Activated CD4-positive, alpha-beta T cell treated with anti-CD3 and anti-CD28 coated beads for 48 hours (primary cell): ENCODE measurements around the gene SRR.
"Not testable (repeated sequence)": the region's sequence is repeated elsewhere in the genome, so short reads cannot be mapped to it uniquely, and the experiment has no call there.

Experiments
- DNase-seq: peaks from one replicate; pipeline ENCODE4 v3.0.0-alpha.2; 2020

Gene SRR

GRCh38 chr17:2303204-2304188 lies at the start of gene SRR, which contains the start of gene SMG6:
Gene SRR, plus strand, starts transcription at chr17:2303950. Its CDS starts 11,611 bp downstream, at chr17:2315561.
Gene SMG6, minus strand, starts transcription at chr17:2303785. Its CDS starts 65 bp downstream, at chr17:2303720.
- DNase-seq = peak; percentile 96

GRCh38 chr17:2258830-2259229 lies 44.9 kb upstream of the SRR start:
- not testable (repeated sequence) for DNase-seq

GRCh38 chr17:2259769-2260536 lies 43.8 kb upstream of the SRR start:
- peak; percentile 87 for DNase-seq

DNA sequence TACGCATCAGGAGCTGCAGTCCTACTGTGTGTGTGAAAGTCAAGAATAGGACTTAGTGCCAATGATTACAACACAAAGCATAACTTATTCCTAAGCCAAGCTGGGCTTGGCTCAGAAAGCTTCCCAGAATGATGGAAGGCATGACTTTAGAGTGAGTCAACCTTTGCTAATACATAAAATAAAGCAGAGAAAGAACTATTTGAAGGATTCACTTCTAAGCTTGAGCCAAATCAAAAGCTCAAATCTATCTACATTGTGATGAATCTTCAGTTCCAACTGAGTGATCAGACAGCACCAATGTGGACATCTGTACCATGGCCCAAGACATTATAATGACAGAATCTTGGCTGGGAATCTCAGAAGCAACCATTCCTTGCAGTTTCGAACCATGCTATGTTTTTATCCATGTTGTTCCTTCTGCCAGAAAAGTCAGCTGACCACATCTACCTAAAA lies 41.6 kb upstream of the SRR start:
- no peak for DNase-seq

DNA sequence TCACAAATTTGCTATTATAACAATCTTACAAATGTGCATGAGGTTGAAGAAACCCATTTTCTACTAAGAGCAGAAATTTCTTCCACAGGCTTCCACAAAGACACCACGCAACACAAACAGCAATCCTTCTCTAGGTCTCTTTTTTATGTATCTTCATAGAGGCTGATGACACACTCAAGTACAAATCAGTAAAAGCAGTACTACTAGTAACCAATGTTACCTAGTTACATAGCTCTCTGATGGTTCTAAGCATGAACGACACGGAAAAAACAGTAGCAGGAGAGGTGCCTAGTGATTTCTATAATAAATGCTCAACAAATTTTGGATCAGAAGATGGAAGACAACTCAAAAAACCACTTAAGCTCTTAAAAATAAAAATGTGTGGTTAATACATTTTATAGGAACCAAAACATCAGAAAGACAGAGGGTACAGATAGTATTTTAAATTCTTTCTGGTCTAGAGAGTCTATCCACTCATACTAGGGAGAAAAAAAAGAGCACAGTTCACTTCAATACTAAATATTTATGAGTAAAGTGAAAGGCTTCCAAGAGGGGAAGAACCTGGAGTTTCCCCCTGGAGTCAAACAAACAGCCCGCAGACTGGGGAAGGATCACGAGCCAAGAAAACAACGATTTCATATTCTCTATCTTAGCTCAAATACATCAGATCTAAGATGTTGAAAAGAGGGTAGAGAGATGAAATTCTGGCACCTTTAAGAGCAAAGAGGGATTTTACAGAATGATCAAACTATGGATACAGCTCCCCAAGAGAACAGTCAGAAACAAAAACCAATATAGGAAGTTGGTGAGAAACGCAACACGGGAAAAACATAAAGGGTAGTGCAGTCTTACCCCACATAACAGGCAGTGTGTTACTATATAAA lies 40.3 kb upstream of the SRR start:
- DNase-seq = no peak

GRCh38 chr17:2264067-2264860 lies 39.5 kb upstream of the SRR start:
- peak; percentile 13 for DNase-seq

GRCh38 chr17:2265166-2265565 lies 38.6 kb upstream of the SRR start:
- DNase-seq = not testable (repeated sequence)

GRCh38 chr17:2266045-2266864 lies 37.5 kb upstream of the SRR start:
- DNase-seq = peak; percentile 89

DNA sequence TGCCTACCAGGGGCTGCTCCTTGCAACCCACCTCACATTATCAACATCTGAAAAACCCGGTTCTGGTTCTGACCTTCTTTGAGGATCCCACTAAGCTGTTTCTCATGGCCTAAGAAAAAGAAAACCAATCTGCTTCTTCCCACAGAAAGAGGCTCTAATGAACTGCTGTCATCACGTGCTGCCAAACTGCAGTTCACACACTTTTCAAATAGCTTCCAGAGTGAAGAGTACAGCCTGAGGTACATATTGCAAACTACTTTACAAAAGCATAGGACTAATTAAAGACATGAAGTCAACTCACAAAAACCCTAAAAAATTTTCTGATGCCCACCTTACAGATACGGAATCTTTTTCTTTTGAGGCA lies 36.9 kb upstream of the SRR start:
- DNase-seq = no peak

GRCh38 chr17:2267354-2267753 lies 36.4 kb upstream of the SRR start:
- no peak for DNase-seq

DNA sequence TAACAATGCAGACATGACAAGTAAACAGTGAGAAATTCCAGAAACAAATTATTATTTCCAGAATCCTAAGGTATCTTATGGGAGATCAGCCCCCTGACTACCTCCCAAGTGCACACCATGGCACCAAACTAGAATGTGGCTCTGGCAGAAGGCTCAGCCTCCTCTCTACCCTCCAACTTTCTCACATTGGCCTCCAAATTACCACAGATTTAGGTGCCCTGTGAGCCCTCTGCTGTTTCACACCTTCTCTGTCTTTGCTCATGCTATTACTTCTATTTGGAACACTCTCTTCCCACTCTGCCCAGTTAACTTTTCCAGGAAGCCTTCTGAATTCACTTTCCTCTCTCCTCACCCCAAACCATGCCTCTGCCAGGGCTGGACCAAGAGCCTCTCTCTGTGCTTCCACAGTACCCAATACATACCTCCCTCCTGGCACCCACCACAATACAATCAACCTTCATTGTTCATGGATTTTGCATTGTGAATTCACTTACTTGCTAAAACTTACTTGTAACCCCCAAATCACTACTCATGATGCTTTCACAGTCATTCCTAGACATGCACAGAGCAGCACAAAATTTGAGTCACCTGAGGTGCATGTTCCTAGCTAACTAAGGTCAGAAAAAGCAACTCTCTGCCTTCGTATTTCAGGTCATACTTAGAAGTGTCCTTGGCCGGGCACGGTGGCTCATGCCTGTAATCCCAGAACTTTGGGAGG lies 31.6 kb upstream of the SRR start:
- DNase-seq = peak; percentile 30

- no peak for DNase-seq
Measured at GRCh38 chr17:2274414-2274813, 29.3 kb upstream of the SRR start.

DNA sequence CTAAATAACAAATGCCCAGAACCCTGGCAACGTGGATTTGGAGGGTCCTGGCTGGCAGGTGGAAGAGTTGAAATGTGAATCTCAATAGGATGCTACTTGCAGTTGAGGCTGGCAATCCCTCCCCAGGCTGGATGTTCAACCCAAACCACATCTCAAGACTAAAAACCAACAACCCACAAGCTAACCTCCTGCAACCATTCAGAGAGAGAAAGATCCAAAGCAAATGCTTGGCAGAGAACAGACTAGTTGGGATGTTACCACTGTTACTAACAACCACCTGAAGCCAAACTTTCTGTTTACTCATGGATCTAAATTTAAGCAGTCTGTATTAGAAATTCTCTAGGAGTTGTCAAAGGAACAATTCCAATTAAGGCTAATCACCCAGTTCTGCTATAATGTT lies 28.0 kb upstream of the SRR start:
- DNase-seq = no peak

- DNase-seq = no peak
Measured at GRCh38 chr17:2277429-2278170, 26.1 kb upstream of the SRR start.

DNA sequence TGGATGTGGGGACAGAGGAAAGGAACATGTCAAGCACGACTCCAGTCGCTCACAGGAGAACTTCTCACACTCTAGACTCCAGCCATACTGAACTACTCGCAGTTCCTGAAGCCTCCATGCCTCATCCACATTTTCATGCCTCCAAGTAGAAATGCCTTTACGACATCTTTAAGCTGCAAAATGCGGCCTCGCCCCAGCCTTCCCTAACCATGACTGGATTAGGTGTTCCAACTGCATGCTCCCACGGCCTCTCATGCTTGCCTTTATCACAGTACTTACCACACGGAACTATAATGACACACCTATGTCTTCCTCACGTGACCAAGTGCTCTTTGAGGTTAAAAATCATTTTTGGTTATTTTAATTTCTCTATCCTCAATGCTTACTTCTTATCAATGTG lies 24.0 kb upstream of the SRR start:
- DNase-seq = no peak

DNA sequence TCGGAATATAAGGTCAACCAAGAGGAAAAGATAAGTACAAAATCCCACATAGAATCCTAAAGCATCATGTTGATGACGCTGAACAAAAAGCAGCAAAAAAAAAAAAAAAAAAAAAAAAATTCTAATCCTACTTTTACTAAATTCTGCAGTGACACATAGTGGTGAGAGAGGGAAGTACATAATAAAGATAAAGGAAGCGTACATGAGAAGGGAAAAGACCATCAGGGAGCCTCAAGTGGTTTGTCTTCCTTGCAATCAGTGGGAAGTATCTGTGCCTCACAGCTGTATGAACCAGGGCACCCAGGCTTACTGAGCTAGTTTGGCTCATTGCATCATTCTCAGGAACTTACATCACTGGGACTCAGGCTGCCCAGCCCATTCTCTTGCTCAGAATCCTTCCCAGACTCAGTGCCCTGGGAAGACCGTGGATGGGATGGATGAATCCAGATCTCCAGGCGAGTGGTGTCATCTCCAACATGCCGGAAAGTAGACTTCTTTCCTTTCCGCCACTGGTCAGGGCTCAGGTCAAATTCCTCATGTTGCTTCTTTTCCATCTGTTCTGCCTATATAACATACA lies 21.4 kb upstream of the SRR start:
- no peak for DNase-seq

DNA sequence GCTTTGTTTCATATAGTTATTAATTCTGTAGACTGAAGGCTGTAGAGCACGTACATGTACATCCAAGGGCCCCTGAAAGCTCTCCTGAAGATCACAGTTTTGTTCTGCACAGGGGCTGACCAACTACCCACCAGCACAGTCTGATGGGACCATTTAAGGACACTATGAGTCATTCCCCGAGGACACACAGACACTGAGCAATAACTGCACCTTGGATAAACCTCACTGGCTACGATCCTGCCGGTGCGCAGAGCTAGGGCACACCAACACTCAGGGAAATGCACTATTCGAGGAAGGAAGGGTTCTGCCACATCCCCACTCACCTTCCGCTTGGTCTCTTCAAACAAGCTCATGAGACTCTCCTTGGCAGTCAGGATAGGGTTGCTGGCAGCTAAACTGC lies 20.4 kb upstream of the SRR start:
- DNase-seq = no peak

DNA sequence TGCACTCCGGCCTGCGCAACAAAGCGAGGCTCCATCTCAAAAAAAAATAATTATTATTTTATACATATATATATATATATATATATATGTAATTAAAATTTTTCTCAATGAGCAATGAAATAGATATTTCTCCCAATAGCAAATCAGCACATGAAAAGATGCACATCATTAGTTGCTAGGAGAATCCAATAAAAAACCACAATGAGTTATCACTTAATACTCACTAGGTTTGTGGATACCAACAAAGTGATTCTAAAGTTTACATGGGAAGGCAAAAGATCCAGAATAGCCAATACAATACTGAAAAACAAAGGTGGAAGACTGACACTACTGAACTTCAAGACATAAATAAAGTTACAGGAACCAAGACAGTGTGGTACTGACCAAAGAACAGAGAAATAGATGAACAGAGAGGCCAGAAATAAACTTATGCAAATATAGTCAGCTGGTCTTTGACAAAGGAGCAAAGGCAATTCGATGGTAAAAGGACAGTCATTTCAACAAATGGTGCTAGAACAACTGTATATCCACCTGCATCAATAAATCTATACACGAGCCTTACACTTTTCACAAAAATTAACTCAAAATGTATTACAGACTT lies 13.8 kb upstream of the SRR start:
- DNase-seq = no peak

DNA sequence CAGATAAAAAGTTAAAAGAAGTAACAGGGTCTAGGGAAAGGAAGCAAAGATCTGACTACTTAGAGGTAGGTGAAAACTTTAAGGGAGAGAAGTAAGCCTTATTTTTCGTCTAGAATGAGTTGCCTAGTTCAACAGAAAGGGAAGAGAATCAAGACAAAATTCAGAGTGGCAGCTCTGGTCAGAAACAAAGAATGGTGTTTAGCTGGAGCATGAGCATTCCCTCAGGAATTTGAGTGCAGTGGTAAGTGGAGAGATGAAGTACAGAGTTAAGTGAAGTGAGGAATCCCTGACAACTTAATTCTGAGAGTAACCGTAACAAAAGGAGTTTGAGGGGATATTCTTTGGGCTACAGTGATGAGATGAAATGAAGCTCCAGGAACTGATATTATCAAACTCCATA lies 11.7 kb upstream of the SRR start:
- no peak for DNase-seq
